SK-N-SH (cell line): ENCODE data around the gene PPP1R12B.

Source experiments
- CTCF ChIP-seq: fragments of 200-600 bp; sonication (generic); IDR thresholded peaks from 2 replicates; pipeline ENCODE4 v1.6.1; 2017; ENCODE audit warnings: antibody characterized with exemption, mild to moderate bottlenecking, moderate library complexity
- EZH2phosphoT487 ChIP-seq: fragments of 200-600 bp; sonication (generic); IDR thresholded peaks from 2 replicates; pipeline ENCODE4 v1.6.1; 2017; ENCODE audit warnings: low read depth, mixed run types, mild to moderate bottlenecking, antibody characterized with exemption, moderate library complexity, borderline replicate concordance
- FOXJ3 ChIP-seq: sonication (generic); formaldehyde crosslinking; IDR thresholded peaks from 2 replicates; pipeline ENCODE4 v1.5.1; 2020; ENCODE audit warnings: mild to moderate bottlenecking, missing genetic modification reagents
- GATA2 ChIP-seq: sonication (generic); formaldehyde crosslinking; IDR thresholded peaks from 2 replicates; pipeline ENCODE4 v1.5.0; 2020; ENCODE audit warnings: mild to moderate bottlenecking, missing genetic modification reagents
- RAD21 ChIP-seq: IDR thresholded peaks from 2 replicates; pipeline ENCODE4 v1.6.1; 2012; ENCODE audit warnings: mild to moderate bottlenecking, low read length
- RCOR1 ChIP-seq: fragments of 150-350 bp; IDR thresholded peaks from 2 replicates; pipeline ENCODE4 v1.6.1; 2017; ENCODE audit warnings: antibody characterized with exemption, low read length
- ZBTB33 ChIP-seq: IDR thresholded peaks from 2 replicates; pipeline ENCODE4 v1.4.0; 2012; ENCODE audit warnings: low read depth, borderline replicate concordance

- TF ChIP-seq CTCF (no peak), RCOR1 (no peak), FOXJ3 (CRISPR knock-in tag) (no peak), GATA2 (no peak), RAD21 (no peak), EZH2phosphoT487 (no peak), ZBTB33 (no peak)
Measured at GRCh38 chr1:202578001-202578504, 229.6 kb downstream of the PPP1R12B start.
